Erythroblast (primary cell): Measurements from ENCODE around the gene PAK5.

Experiments used
- DNase-seq, 2 experiments: peaks; one replicate each; lab custom pipeline; 2025; lab: John Stamatoyannopoulos, UW
- GATA1 ChIP-seq: IDR thresholded peaks from 2 replicates; pipeline ENCODE4 v1.6.1; 2011; ENCODE audit warnings: low read depth, mild to moderate bottlenecking, control low read depth, low read length, moderate library complexity
- POLR2A ChIP-seq: IDR thresholded peaks from 2 replicates; pipeline ENCODE4 v1.6.1; 2011; ENCODE audit warnings: mild to moderate bottlenecking, low read length

The PAK5 gene

GRCh38 chr20:9815632-9816031 lies 23.2 kb downstream of the PAK5 start:
- TF ChIP-seq POLR2A (no peak), GATA1 (no peak)

GRCh38 chr20:9810738-9811137 lies 28.1 kb downstream of the PAK5 start:
- TF ChIP-seq GATA1: no peak
- DNase-seq: no peak

More at GRCh38 chr20:9815632-9816031, 23.2 kb downstream of the PAK5 start:
- no peak for DNase-seq

GRCh38 chr20:9809271-9809670 lies 29.6 kb downstream of the PAK5 start:
- no peak for DNase-seq
- TF ChIP-seq GATA1: no peak
- no peak for TF ChIP-seq POLR2A

GRCh38 chr20:9808166-9808565 lies 30.7 kb downstream of the PAK5 start:
- DNase-seq: no peak
- TF ChIP-seq POLR2A: no peak
- no peak for TF ChIP-seq GATA1

GRCh38 chr20:9807136-9807535 lies 31.7 kb downstream of the PAK5 start:
- DNase-seq: no peak
- no peak for TF ChIP-seq POLR2A
- TF ChIP-seq GATA1: no peak

GRCh38 chr20:9800421-9800820 lies 38.5 kb downstream of the PAK5 start:
- no peak for TF ChIP-seq GATA1
- TF ChIP-seq POLR2A: no peak
- DNase-seq: no peak

- TF ChIP-seq GATA1: no peak
- TF ChIP-seq POLR2A: no peak
- no peak for DNase-seq
Measured at GRCh38 chr20:9794831-9795230, 44.0 kb downstream of the PAK5 start.

GRCh38 chr20:9792674-9793073 lies 46.2 kb downstream of the PAK5 start:
- no peak for DNase-seq
- TF ChIP-seq GATA1 (no peak), POLR2A (no peak)

GRCh38 chr20:9789131-9789530 lies 49.7 kb downstream of the PAK5 start:
- TF ChIP-seq POLR2A (no peak), GATA1 (no peak)
- no peak for DNase-seq

GRCh38 chr20:9775176-9775575 lies 63.7 kb downstream of the PAK5 start:
- TF ChIP-seq POLR2A: no peak
- no peak for TF ChIP-seq GATA1
- no peak for DNase-seq

GRCh38 chr20:9769954-9770353 lies 68.9 kb downstream of the PAK5 start:
- no peak for TF ChIP-seq GATA1
- TF ChIP-seq POLR2A: no peak
- no peak for DNase-seq

- DNase-seq: no peak
- TF ChIP-seq GATA1 (no peak), POLR2A (no peak)
Measured at GRCh38 chr20:9761476-9761875, 77.4 kb downstream of the PAK5 start.

GRCh38 chr20:9759392-9759791 lies 79.5 kb downstream of the PAK5 start:
- TF ChIP-seq POLR2A: no peak
- TF ChIP-seq GATA1: no peak
- DNase-seq: no peak

GRCh38 chr20:9758752-9759151 lies 80.1 kb downstream of the PAK5 start:
- no peak for DNase-seq
- TF ChIP-seq GATA1 (no peak), POLR2A (no peak)

- no peak for TF ChIP-seq GATA1
- no peak for DNase-seq
Measured at GRCh38 chr20:9756660-9757059, 82.2 kb downstream of the PAK5 start.

- no peak for DNase-seq
- TF ChIP-seq GATA1: no peak
Measured at GRCh38 chr20:9755301-9755700, 83.6 kb downstream of the PAK5 start.
